Measurements from ENCODE around the gene GZF1. TPM values are rescaled to one million over a fixed set of nuclear protein-coding genes. Genes with fewer than 3 reads are reported as not detected.

GZF1 gene
- total and polyA plus RNA-seq, 12 donors = 8.0 to 31.7 (median 18.7) TPM

DNA sequence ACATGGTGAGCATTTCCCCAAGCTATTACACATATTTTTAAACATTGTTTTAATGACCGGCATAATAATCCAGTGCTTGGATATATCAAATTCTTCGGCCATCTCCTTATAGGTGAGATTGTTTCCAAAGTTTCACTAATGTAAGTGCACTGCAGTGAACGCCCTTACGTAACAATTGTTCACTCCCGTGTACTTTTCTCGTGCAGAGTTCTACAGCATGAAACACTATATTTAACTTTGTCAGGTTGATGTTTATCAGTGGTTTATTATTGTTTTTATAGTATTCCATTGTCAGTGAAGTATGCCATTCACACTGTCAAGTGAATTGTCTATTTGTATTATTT, 3.4 kb upstream of the GZF1 start:
- no peak for DNase-seq
- no peaks in the 10 kb centered on the region for H3K9me3 ChIP-seq (replicated peaks in 1 of 3)
- H3K27ac ChIP-seq = peak overlapping the region in 4 of 5 donors; percentile 11 to 98 (median 93)
- whole genome bisulfite sequencing, 4 donors = 20 to 24% (median 21%) methylated on average over 6 of the region's 6 CpGs
- H3K4me1 ChIP-seq (replicated peaks in 1 of 2) = peaks cover 16 to 20% of the 10 kb centered on the region in 2 donors
- peak overlapping the region in 1 of 4 donors; percentile 66 for H3K4me3 ChIP-seq
- intact Hi-C loops (cut with DNase I) = loop anchor here in 1 of 2 donors (10.0 kb wide), 1 partner anchor 276 kb away; the partner anchor contains the start of gene CST3
- peaks cover 0 to 10% of the 10 kb centered on the region in 2 donors for H3K36me3 ChIP-seq (replicated peaks in 1 of 2)
- no peak for TF ChIP-seq CTCF (IDR thresholded peaks at IDR 0.05)
- no peak for TF ChIP-seq POLR2A (IDR thresholded peaks at IDR 0.05)
- H3K27me3 ChIP-seq = no peaks in the 10 kb centered on the region

DNA sequence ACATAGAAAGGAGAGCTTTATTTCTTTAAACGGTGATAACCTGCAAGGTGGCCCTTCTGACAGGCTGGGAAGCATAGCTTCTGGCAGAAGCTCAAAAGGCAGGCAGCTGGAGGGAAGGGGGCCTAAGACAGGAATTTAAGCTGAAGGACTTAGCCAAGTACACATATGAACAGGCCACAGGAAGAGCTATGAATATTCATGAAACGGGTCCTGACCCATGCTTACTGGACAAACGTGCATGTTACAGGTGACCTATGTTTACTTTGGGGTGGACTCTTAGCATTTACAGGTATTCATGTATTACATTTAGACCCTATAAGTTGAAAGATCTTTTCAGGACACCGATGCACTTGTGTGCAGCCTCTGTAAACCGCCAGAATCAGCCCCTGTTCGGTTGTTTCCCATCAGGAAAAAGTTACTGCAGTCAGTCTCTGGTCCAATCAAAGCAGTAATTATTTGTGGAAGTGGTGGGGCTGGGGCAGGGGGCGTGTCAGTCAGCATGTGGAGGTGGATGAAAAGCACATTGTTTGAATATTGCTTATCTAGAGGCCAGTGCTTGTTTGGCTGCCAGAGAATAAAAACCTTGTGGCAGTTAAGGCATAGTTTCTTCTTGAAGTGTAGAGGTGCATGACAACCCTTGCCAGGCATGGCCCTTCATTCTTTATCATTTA, 2.9 kb upstream of the GZF1 start:
- H3K4me3 ChIP-seq = peak overlapping the region in 1 of 4 donors; percentile 66

GRCh38 chr20:23360531-23360930, 1.5 kb upstream of the GZF1 start:
- H3K9me3 ChIP-seq (replicated peaks in 1 of 3) = no peaks in the 10 kb centered on the region
- no peak overlapping the region for H3K4me3 ChIP-seq
- TF ChIP-seq CTCF (IDR thresholded peaks at IDR 0.05) = no peak
- TF ChIP-seq POLR2A (IDR thresholded peaks at IDR 0.05) = no peak
- 30 to 48% (median 39%) methylated on average over 1 of the region's 1 CpG for WGBS, 4 donors
- peaks cover 0 to 10% of the 10 kb centered on the region in 2 donors for H3K36me3 ChIP-seq (replicated peaks in 1 of 2)
- peaks cover 17 to 36% of the 10 kb centered on the region in 2 donors for H3K4me1 ChIP-seq (replicated peaks in 1 of 2)
- no peak for DNase-seq
- peak overlapping the region; percentile 98 to 100 (median 100) for H3K27ac ChIP-seq
- H3K27me3 ChIP-seq = no peaks in the 10 kb centered on the region
- intact Hi-C loops (cut with DNase I) = loop anchor here (5.0 to 10.0 kb wide), 2 partner anchors 57 to 64 kb away; partner anchors contain the start of gene NAPB (in 1 of the 2)

More for the DNA sequence above, 2.9 kb upstream of the GZF1 start:
- 55 to 74% (median 65%) methylated on average over 6 to 7 of the region's 7 CpGs for WGBS, 4 donors
- no peak for DNase-seq
- Histone ChIP-seq H3K4me1 (replicated peaks in 1 of 2) (peaks cover 17 to 25% of the 10 kb centered on the region in 2 donors), H3K36me3 (replicated peaks in 1 of 2) (peaks cover 0 to 6% of the 10 kb centered on the region in 2 donors), H3K9me3 (replicated peaks in 1 of 3) (no peaks in the 10 kb centered on the region), H3K27me3 (no peaks in the 10 kb centered on the region), H3K27ac (peak overlapping the region in 4 of 5 donors; percentile 11 to 98 (median 93))
- intact Hi-C loops (cut with DNase I) = loop anchor here in 1 of 2 donors (10.0 kb wide), 1 partner anchor 276 kb away; the partner anchor contains the start of gene CST3
- TF ChIP-seq CTCF (IDR thresholded peaks at IDR 0.05) (no peak), POLR2A (IDR thresholded peaks at IDR 0.05) (no peak)

- Histone ChIP-seq H3K36me3 (replicated peaks in 1 of 2) (peaks cover 0 to 15% of the 10 kb centered on the region in 2 donors), H3K27me3 (no peaks in the 10 kb centered on the region), H3K27ac (peak overlapping the region; percentile 98 to 100 (median 100)), H3K4me3 (peak overlapping the region in 3 of 4 donors; percentile 1 to 86 (median 67)), H3K4me1 (replicated peaks in 1 of 2) (peaks cover 20 to 42% of the 10 kb centered on the region in 2 donors), H3K9me3 (replicated peaks in 1 of 3) (no peaks in the 10 kb centered on the region)
- WGBS, 4 donors = 1 to 3% (median 1%) methylated on average over 8 of the region's 8 CpGs
- peak; percentile 54 to 82 (median 74) for DNase-seq
- TF ChIP-seq CTCF (IDR thresholded peaks at IDR 0.05) = no peak
- no peak for TF ChIP-seq POLR2A (IDR thresholded peaks at IDR 0.05)
- intact Hi-C loops (cut with DNase I) = loop anchor here (5.0 to 10.0 kb wide), 2 partner anchors 56 to 64 kb away; partner anchors contain the start of gene NAPB (in 1 of the 2)
Observed at GRCh38 chr20:23361119-23361475, 885 bp upstream of the GZF1 start.

Data from adrenal gland (tissue), 12 donors.